ENCODE measurements around the gene OXLD1. TPM values are rescaled to one million over a fixed set of nuclear protein-coding genes. Genes with fewer than 3 reads are reported as not detected.

OXLD1 gene
- total RNA-seq, 2 donors from 2014 or later: 30.2 to 36.5 TPM

DNA sequence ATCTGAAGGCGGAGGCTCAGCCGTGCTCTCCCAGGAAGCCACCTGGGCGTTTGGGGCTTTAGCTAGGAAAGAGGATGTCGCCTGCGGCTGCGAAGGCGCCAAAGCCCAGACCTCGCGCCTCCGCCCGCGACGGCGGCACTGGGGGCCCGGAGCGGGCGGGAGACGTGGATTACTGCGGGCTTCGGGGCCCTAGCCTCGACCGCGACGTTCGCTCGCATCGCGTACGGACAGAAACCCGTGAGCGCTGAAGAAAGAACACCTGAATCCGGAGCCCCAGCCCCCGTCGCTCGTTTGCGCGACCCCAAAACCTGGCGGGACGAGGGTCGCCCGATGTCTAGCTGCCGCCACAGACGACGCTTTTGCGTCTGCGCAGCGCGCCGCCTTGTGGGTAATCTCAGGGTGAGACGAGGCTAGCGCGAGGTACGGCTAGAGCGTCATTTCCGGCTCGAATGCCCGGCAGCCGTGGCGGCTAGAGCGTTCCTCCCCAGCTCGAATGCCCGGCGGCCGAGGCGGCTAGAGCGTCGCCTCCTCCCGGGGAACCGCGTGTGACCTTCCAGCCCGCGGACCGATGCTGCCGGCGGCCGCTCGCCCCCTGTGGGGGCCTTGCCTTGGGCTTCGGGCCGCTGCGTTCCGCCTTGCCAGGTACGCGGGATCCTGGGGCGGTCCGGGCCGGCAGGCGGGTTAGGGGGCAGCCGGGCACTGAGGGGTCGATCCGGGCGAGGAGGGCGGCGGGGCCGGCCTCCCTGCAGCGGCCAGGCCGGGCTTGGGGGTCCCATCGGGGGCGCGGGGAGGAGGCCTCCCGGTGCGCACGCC is 36.7 kb upstream of the OXLD1 start, which contains the start of gene MRPL12:
Gene MRPL12 (plus strand): TSS at position 434 of the 813 bp plus-strand sequence. CDS start 135 bp downstream, at position 569.
- Histone ChIP-seq H3K27me3 (ENCODE audit: control insufficient read depth, insufficient read depth, low read length, poor library complexity, severe bottlenecking) (no peaks in the 10 kb centered on the region), H3K9ac (ENCODE audit: extremely low read depth, low read length, poor library complexity, severe bottlenecking) (peak within 1 kb of the TSS; percentile 99), H3K4me1 (ENCODE audit: control insufficient read depth, insufficient read depth, low read length) (no peaks in the 10 kb centered on the region), H3K36me3 (ENCODE audit: control insufficient read depth, insufficient read depth, low read length) (peaks cover 65% of the 10 kb centered on the region), H3K4me3 (ENCODE audit: low read length) (peak within 1 kb of the TSS; percentile 98), H3K9me3 (ENCODE audit: control insufficient read depth, low read length) (no peaks in the 10 kb centered on the region), H3K27ac (ENCODE audit: low read depth, low read length) (peak within 1 kb of the TSS; percentile 85)
- DNase-seq: peak; percentile 99
- H3K27me3 Mint-ChIP-seq (ENCODE audit: insufficient read depth): no peaks in the 10 kb centered on the region
- H3K9me3 Mint-ChIP-seq: no peaks in the 10 kb centered on the region
- H3K4me3 Mint-ChIP-seq: peak within 1 kb of the TSS; percentile 92
- WGBS, 2 experiments (ENCODE audit: insufficient coverage in 1 of 2, insufficient read length in 1 of 2): 0% methylated on average over 80 to 102 of the region's 102 CpGs
- H3K36me3 Mint-ChIP-seq (ENCODE audit: low read depth): peaks cover 57% of the 10 kb centered on the region
- TF ChIP-seq, protein P1, sequence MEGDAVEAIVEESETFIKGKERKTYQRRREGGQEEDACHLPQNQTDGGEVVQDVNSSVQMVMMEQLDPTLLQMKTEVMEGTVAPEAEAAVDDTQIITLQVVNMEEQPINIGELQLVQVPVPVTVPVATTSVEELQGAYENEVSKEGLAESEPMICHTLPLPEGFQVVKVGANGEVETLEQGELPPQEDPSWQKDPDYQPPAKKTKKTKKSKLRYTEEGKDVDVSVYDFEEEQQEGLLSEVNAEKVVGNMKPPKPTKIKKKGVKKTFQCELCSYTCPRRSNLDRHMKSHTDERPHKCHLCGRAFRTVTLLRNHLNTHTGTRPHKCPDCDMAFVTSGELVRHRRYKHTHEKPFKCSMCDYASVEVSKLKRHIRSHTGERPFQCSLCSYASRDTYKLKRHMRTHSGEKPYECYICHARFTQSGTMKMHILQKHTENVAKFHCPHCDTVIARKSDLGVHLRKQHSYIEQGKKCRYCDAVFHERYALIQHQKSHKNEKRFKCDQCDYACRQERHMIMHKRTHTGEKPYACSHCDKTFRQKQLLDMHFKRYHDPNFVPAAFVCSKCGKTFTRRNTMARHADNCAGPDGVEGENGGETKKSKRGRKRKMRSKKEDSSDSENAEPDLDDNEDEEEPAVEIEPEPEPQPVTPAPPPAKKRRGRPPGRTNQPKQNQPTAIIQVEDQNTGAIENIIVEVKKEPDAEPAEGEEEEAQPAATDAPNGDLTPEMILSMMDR (conservative IDR thresholded peaks at IDR 0.05): peak; percentile 26
- peaks cover 7% of the 10 kb centered on the region for H3K4me1 Mint-ChIP-seq
- peak within 1 kb of the TSS; percentile 96 for H3K27ac Mint-ChIP-seq

DNA sequence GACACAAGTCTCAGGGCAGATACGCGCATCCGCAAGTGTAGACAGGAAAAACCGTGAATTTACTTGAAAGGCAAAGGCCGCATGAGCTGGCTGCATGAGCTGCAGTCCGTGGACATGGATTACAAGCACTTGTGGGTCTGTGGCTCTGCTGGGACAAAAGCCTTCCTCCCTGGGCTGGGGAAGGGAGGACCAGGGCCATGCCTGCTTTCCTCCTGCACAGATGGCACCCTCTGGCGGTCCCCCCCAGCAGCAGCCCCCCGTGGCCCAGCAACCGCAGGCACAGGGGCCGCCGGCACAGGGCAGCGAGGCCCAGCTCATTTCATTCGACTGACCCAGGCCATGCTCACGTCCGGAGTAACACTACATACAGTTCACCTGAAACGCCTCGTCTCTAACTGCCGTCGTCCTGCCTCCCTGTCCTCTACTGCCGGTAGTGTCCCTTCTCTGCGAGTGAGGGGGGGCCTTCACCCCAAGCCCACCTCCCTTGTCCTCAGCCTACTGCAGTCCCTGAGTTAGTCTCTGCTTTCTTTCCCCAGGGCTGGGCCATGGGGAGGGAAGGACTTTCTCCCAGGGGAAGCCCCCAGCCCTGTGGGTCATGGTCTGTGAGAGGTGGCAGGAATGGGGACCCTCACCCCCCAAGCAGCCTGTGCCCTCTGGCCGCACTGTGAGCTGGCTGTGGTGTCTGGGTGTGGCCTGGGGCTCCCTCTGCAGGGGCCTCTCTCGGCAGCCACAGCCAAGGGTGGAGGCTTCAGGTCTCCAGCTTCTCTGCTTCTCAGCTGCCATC is 35.1 kb upstream of the OXLD1 start:
- peaks cover 7% of the 10 kb centered on the region for H3K4me1 Mint-ChIP-seq
- Histone ChIP-seq H3K36me3 (ENCODE audit: control insufficient read depth, insufficient read depth, low read length) (peaks cover 66% of the 10 kb centered on the region), H3K27me3 (ENCODE audit: control insufficient read depth, insufficient read depth, low read length, poor library complexity, severe bottlenecking) (no peaks in the 10 kb centered on the region), H3K4me3 (ENCODE audit: low read length) (peak overlapping the region; percentile 98), H3K27ac (ENCODE audit: low read depth, low read length) (no peak overlapping the region), H3K4me1 (ENCODE audit: control insufficient read depth, insufficient read depth, low read length) (no peaks in the 10 kb centered on the region), H3K9me3 (ENCODE audit: control insufficient read depth, low read length) (no peaks in the 10 kb centered on the region), H3K9ac (ENCODE audit: extremely low read depth, low read length, poor library complexity, severe bottlenecking) (peak overlapping the region; percentile 99)
- no peak for DNase-seq
- no peaks in the 10 kb centered on the region for H3K9me3 Mint-ChIP-seq
- H3K36me3 Mint-ChIP-seq (ENCODE audit: low read depth): peaks cover 64% of the 10 kb centered on the region
- TF ChIP-seq, protein P1 (conservative IDR thresholded peaks at IDR 0.05): peak; percentile 13
- 88 to 90% methylated on average over 18 to 23 of the region's 23 CpGs for WGBS, 2 experiments (ENCODE audit: insufficient coverage in 1 of 2, insufficient read length in 1 of 2)
- H3K4me3 Mint-ChIP-seq: peak overlapping the region; percentile 92
- peak overlapping the region; percentile 74 for H3K27ac Mint-ChIP-seq
- H3K27me3 Mint-ChIP-seq (ENCODE audit: insufficient read depth): no peaks in the 10 kb centered on the region

DNA sequence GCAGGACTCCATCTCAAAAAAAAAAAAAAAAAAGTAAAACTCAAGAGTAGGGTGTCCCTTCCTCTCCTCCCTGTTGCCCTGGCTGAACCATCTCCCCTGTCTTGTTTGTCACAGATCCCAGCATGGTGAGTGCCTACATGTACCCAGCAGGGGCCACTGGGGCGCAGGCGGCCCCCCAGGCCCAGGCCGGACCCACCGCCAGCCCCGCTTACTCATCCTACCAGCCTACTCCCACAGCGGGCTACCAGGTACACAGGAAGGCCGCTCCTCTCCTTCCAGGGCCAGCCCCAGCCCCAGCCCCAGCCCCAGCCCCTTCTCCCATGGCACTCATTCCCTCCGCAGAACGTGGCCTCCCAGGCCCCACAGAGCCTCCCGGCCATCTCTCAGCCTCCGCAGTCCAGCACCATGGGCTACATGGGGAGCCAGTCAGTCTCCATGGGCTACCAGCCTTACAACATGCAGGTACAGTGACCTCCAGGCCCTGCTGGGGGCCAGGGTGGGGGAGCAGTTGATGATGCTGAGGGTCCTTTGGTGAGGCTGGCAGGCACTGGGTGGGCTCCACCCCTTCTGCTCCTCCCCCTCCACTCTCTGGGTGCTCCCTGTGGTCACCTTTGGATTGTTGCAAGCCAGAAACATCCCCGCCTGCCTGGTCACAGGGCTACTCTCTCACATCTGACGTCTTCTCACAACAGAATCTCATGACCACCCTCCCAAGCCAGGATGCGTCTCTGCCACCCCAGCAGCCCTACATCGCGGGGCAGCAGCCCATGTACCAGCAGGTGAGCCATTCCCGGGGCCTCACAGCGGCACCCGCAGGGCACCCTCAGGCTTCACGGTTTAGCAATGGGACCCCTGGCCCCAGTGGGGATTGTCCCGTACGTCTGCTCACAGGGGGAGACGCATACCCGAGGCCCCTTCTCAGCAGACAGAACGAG is 34.2 kb upstream of the OXLD1 start:
- H3K36me3 Mint-ChIP-seq (ENCODE audit: low read depth): peaks cover 57% of the 10 kb centered on the region
- TF ChIP-seq, protein P1 (conservative IDR thresholded peaks at IDR 0.05): no peak

More for the DNA sequence above, 34.2 kb upstream of the OXLD1 start:
- Histone ChIP-seq H3K27me3 (ENCODE audit: control insufficient read depth, insufficient read depth, low read length, poor library complexity, severe bottlenecking) (no peaks in the 10 kb centered on the region), H3K27ac (ENCODE audit: low read depth, low read length) (no peak overlapping the region), H3K4me3 (ENCODE audit: low read length) (no peak overlapping the region), H3K4me1 (ENCODE audit: control insufficient read depth, insufficient read depth, low read length) (no peaks in the 10 kb centered on the region), H3K36me3 (ENCODE audit: control insufficient read depth, insufficient read depth, low read length) (peaks cover 62% of the 10 kb centered on the region), H3K9me3 (ENCODE audit: control insufficient read depth, low read length) (no peaks in the 10 kb centered on the region), H3K9ac (ENCODE audit: extremely low read depth, low read length, poor library complexity, severe bottlenecking) (no peak overlapping the region)
- no peak for DNase-seq
- Mint-ChIP-seq H3K4me1 (peaks cover 7% of the 10 kb centered on the region), H3K27ac (peak overlapping the region; percentile 74), H3K27me3 (ENCODE audit: insufficient read depth) (no peaks in the 10 kb centered on the region), H3K4me3 (peak overlapping the region; percentile 92), H3K9me3 (no peaks in the 10 kb centered on the region)
- WGBS, 2 experiments (ENCODE audit: insufficient coverage in 1 of 2, insufficient read length in 1 of 2): 94 to 95% methylated on average over 13 to 25 of the region's 25 CpGs

Data from endodermal cell (in vitro differentiated cells).